ENCODE data around the gene RHBDL1. TPM values are rescaled to one million over a fixed set of nuclear protein-coding genes. Genes with fewer than 3 reads are reported as not detected.
A peak's percentile ranks its signal among the peaks of the same experiment; 100 is the strongest.

Gene RHBDL1
- total RNA-seq, 4 donors from 2014 or later = 0.38 to 1.1 (median 0.57) TPM; not detected in 1

- Histone ChIP-seq H3K9me3 (no peaks in the 10 kb centered on the region), H3K4me3 (no peak overlapping the region), H3K27me3 (no peaks in the 10 kb centered on the region), H3K4me1 (peaks cover 42 to 94% (median 51%) of the 10 kb centered on the region in 3 donors), H3K27ac (peak overlapping the region in 1 of 4 donors; percentile 16), H3K36me3 (no peaks in the 10 kb centered on the region)
- DNase-seq = no peak
- WGBS, 2 donors = 35 to 41% methylated on average over 10 to 12 of the region's 32 CpGs
- TF ChIP-seq POLR2A (IDR thresholded peaks at IDR 0.05) = no peak
- TF ChIP-seq, protein P1, sequence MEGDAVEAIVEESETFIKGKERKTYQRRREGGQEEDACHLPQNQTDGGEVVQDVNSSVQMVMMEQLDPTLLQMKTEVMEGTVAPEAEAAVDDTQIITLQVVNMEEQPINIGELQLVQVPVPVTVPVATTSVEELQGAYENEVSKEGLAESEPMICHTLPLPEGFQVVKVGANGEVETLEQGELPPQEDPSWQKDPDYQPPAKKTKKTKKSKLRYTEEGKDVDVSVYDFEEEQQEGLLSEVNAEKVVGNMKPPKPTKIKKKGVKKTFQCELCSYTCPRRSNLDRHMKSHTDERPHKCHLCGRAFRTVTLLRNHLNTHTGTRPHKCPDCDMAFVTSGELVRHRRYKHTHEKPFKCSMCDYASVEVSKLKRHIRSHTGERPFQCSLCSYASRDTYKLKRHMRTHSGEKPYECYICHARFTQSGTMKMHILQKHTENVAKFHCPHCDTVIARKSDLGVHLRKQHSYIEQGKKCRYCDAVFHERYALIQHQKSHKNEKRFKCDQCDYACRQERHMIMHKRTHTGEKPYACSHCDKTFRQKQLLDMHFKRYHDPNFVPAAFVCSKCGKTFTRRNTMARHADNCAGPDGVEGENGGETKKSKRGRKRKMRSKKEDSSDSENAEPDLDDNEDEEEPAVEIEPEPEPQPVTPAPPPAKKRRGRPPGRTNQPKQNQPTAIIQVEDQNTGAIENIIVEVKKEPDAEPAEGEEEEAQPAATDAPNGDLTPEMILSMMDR (IDR thresholded peaks at IDR 0.05) = no peak
- intact Hi-C loops (cut with DNase I) = no loop called here
Observed at GRCh38 chr16:645852-646678, 29.4 kb upstream of the RHBDL1 start.

GRCh38 chr16:646679-647172 lies 28.7 kb upstream of the RHBDL1 start:
- Histone ChIP-seq H3K9me3 (no peaks in the 10 kb centered on the region), H3K36me3 (peaks cover 0 to 6% (median 0%) of the 10 kb centered on the region in 3 donors), H3K4me3 (no peak overlapping the region), H3K27ac (no peak overlapping the region), H3K27me3 (no peaks in the 10 kb centered on the region), H3K4me1 (peaks cover 42 to 89% (median 45%) of the 10 kb centered on the region in 3 donors)
- intact Hi-C loops (cut with DNase I) = no loop called here
- DNase-seq = no peak
- 90% methylated on average over 2 of the region's 22 CpGs; no CpG with 5 or more reads in 1 of the 2 donors for WGBS, 2 donors
- TF ChIP-seq, protein P1 (IDR thresholded peaks at IDR 0.05) = no peak
- TF ChIP-seq POLR2A (IDR thresholded peaks at IDR 0.05) = no peak

GRCh38 chr16:647173-647902 lies 28.1 kb upstream of the RHBDL1 start:
- no peak for DNase-seq
- Histone ChIP-seq H3K4me3 (peak overlapping the region in 1 of 4 donors; percentile 92), H3K27me3 (no peaks in the 10 kb centered on the region), H3K27ac (peak overlapping the region in 2 of 4 donors; percentile 86 to 91), H3K4me1 (peaks cover 42 to 87% (median 42%) of the 10 kb centered on the region in 3 donors), H3K36me3 (peaks cover 0 to 11% (median 0%) of the 10 kb centered on the region in 3 donors), H3K9me3 (no peaks in the 10 kb centered on the region)
- intact Hi-C loops (cut with DNase I) = no loop called here
- no peak for TF ChIP-seq POLR2A (IDR thresholded peaks at IDR 0.05)
- TF ChIP-seq, protein P1 (IDR thresholded peaks at IDR 0.05) = no peak
- no CpG with 5 or more reads among the region's 25 CpGs for WGBS, 2 donors

DNA sequence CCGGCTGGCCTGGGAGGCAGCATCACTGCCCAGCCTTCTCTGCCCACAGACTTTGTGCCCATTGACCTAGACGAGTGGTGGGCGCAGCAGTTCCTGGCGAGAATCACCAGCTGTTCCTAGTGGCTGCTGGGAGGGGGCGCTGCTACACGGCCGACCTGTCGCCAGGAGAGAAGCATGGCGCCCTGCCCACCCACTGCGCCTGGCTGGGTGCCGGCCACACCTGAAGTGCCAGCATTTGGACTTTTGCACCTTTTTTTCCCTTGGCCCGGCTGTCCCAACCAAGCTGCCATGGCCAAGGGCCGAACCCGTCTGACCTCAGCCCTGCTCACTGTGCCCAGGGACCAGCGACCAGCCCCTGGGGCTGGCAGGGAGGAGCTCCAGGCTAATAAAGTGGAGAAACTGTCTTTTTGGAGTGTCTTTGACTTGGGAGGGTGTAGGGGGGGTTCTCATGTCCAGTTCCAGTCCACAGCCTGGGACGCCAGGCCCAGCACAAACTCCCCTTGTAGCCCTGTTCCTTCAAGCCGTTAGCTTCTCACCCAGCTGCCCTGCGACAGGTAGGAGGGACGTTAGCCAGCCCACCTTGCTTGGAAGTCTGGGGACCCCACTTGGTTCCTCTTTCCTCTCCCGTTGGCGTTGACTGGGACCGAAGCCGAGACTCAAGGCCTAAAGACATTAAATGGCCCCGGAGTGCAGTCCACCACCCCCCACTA lies 27.2 kb upstream of the RHBDL1 start:
- Histone ChIP-seq H3K9me3 (no peaks in the 10 kb centered on the region), H3K27me3 (no peaks in the 10 kb centered on the region), H3K4me3 (peak overlapping the region; percentile 60 to 92 (median 72)), H3K4me1 (peaks cover 33 to 78% (median 34%) of the 10 kb centered on the region in 3 donors), H3K27ac (peak overlapping the region; percentile 86 to 91 (median 88)), H3K36me3 (peaks cover 0 to 16% (median 0%) of the 10 kb centered on the region in 3 donors)
- TF ChIP-seq, protein P1 (IDR thresholded peaks at IDR 0.05) = peak in 5 of 6 experiments; percentile 19 to 51 (median 31)
- no peak for TF ChIP-seq POLR2A (IDR thresholded peaks at IDR 0.05)
- DNase-seq = no peak
- intact Hi-C loops (cut with DNase I) = no loop called here
- WGBS, 2 donors = 15% methylated on average over 6 of the region's 24 CpGs; no CpG with 5 or more reads in 1 of the 2 donors

Data from esophagus squamous epithelium (tissue), 5 donors.